HG03095 (cell line): ENCODE data around the gene FTSJ3.
"Not testable (repeated sequence)": the region's sequence is repeated elsewhere in the genome, so short reads cannot be mapped to it uniquely, and the experiment has no call there.

Experiments
- ATAC-seq: cut with Tn5 transposase; IDR thresholded peaks from one replicate; pipeline ENCODE4 v1.9.1; 2021; ENCODE audit warnings: moderate library complexity; ENCODE audit not compliant: unreplicated experiment

Gene FTSJ3

DNA sequence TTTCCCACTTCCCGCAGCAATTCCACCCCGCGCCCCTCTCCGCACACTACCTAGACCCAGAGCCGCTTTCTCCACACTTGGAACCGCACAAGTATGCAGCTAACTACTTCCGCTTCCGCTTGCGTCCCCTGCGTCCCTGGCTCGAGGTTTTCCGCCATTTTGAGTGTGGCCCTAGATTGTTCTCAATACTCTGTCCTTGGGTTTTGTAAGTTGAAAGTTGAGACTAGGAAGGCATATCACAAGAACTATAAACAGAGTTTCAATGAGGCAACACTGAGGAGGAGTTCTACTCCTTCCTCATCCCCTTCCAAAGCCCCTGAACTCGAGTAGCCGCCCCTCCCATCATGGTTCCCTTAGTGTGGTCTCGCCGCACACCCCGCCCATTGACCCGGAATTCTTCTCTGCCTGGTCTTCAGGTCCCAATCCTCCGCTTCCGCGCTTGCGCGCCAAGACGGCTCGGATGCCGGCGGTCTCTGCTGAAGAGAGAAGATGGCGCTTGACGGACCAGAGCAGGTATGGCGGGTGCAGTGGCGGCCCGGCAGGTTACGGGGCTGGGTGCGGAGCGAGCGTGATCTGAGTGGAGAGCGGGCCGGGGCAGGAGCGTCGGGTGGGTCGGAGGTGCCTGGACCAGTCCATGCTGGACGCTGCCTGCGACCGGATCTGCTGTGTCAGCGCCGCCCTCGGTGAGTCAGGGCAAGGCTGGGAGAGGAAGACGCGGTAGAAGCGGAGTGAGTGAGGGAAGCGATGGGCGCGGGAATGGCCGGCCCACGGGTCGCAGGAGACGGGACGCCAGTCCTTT lies at the start of gene FTSJ3, which contains the start of gene PSMC5:
FTSJ3 (minus strand) TSS at position 662 of the 799 bp plus-strand sequence. CDS start 761 bp downstream, outside the sequence.
PSMC5 (plus strand) TSS at position 430 of the 799 bp plus-strand sequence; CDS start at position 490, 60 bp downstream.
- peak; percentile 79 for ATAC-seq

DNA sequence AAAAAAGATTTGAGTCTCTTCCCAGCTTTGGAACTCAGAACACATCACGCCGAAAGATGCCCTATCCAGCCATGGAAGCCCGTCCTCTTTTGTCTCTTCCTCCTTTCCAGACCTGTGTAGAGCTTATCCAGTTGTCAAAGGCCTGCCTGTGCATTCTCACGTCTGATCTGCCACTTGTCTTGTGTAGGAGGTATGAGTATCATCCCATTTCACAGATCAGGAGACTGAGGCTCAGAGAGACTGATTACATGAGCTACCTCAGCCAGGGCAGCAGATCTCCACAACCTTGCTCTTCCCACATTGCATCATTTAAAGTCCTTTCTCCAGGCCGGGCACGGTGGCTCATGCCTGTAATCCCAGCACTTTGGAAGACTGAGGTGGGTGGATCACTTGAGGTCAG lies 47.2 kb upstream of the FTSJ3 start:
- ATAC-seq, result not testable (repeated sequence)

GRCh38 chr17:63874061-63874626 lies 46.7 kb upstream of the FTSJ3 start:
- ATAC-seq, result not testable (repeated sequence)

GRCh38 chr17:63873577-63873976 lies 46.1 kb upstream of the FTSJ3 start, which contains the start of gene CSH2:
Gene CSH2, minus strand, starts transcription at chr17:63873677. Its CDS starts 63 bp downstream, at chr17:63873614.
- ATAC-seq, result not testable (repeated sequence)

GRCh38 chr17:63871646-63872365 lies 44.3 kb upstream of the FTSJ3 start:
- not testable (repeated sequence) for ATAC-seq

GRCh38 chr17:63870292-63870665 lies 42.8 kb upstream of the FTSJ3 start:
- not testable (repeated sequence) for ATAC-seq

DNA sequence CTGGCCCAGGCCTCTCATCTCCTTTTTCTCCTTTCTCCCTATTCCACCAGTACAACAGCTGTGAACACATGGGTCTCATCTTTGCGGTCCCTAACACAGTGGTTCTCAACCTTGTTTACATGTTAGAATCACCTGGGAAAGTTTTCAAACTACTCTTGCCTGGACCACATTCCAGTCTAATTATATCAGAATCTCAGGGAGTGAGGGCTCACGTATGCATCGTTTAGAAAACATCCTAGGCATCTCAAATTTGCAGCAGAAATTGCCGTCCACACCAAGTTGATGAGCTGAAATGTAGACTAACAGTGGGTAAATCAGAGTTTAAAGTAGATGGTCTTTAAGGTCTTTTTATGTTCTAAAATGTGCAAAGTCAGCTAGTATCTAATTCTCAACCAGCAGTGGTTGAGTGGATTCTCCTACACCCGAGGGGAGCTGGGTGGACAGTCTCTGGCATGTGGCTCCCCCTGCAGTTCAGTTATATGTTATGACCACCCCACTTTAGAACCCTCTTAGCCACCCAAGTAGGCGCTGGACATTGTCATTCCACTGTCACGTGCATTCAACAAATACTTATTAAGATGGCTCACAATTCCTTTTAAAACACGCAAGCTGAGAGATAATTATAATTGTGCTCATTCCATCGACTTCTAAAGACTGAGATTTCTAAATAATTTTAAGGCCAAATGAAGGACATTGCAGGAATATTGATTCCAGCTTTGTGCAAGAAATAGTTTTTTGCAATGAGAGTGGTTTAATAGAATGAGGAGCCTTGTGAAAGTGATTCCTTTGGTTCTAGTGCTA lies 42.2 kb upstream of the FTSJ3 start:
- not testable (repeated sequence) for ATAC-seq

GRCh38 chr17:63866625-63867024 lies 39.2 kb upstream of the FTSJ3 start:
- ATAC-seq, result not testable (repeated sequence)

DNA sequence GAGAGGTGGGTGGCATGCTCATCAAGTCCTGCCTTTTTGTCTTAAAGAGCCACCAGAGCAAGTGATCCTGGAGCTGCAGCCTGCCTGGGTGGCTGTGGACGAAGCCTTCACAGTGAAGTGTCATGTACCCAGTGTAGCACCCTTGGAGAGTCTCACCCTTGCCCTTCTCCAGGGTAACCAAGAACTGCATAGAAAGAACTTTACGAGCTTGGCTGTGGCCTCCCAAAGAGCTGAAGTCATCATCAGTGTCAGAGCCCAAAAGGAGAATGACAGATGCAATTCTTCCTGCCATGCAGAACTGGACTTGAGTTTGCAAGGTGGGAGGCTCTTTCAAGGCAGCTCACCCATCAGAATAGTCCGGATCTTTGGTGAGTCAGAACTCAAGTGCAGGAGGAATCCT lies 31.8 kb upstream of the FTSJ3 start:
- ATAC-seq, result no peak

GRCh38 chr17:63856425-63856824 lies 29.0 kb upstream of the FTSJ3 start:
- not testable (repeated sequence) for ATAC-seq

DNA sequence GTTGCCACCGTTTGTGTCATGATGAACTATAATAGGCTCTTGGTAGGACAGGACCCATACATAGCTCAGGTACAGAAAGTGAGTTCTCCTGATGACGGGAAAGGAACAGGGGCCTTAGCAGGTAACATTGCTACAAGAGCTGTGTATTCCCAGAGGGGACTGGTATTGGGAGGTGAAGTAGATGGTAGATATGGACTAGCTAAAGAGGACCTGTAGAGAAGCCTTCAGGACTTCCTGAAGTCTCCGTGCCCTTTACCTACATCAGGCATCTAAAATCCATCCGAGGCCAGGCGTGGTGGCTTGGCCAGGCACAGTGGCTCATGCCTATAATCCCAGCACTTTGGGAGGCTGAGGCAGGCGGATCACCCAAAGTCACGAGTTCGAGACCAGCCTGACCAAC lies 27.7 kb upstream of the FTSJ3 start:
- no peak for ATAC-seq

DNA sequence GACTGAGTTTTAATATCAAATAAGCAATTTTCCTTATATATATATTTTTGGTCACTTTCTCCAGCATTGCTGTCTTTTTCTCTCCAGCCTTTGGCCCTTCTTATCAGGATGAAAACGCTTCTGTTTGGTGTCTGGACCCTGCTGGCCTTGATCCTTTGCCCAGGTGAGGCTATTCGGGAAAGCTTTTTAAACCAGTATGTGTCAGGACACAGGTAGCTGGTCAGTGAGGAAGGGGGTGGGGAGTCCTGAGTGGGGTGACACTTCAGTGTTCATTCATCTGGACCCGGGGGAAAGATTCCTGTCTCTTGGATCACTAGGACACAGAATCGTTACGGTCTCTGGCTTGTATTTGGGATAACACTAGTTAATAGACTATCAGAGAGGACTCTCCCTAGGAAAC lies 27.2 kb upstream of the FTSJ3 start:
- ATAC-seq, result no peak

GRCh38 chr17:63853260-63853659 lies 25.8 kb upstream of the FTSJ3 start:
- ATAC-seq, result no peak

DNA sequence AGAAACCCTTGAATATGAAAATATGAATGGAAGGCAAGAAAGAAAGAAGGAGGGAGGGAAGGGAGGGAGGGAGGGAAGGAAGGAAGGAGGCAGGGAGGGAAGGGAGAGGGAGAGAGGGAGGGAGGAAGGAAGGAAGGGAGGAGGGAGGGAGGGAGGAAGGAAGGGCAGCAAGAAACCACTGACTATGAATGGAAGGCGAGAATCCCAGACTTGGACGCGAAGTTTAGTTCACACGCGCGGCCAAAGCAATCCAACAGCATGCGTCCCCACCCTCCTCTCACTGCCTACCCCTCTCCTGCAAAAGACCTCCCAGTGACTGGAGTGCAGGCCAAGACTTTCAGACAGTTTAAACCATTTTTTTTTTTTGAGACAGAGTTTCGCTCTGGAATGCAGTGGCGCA lies 22.9 kb upstream of the FTSJ3 start:
- no peak for ATAC-seq

DNA sequence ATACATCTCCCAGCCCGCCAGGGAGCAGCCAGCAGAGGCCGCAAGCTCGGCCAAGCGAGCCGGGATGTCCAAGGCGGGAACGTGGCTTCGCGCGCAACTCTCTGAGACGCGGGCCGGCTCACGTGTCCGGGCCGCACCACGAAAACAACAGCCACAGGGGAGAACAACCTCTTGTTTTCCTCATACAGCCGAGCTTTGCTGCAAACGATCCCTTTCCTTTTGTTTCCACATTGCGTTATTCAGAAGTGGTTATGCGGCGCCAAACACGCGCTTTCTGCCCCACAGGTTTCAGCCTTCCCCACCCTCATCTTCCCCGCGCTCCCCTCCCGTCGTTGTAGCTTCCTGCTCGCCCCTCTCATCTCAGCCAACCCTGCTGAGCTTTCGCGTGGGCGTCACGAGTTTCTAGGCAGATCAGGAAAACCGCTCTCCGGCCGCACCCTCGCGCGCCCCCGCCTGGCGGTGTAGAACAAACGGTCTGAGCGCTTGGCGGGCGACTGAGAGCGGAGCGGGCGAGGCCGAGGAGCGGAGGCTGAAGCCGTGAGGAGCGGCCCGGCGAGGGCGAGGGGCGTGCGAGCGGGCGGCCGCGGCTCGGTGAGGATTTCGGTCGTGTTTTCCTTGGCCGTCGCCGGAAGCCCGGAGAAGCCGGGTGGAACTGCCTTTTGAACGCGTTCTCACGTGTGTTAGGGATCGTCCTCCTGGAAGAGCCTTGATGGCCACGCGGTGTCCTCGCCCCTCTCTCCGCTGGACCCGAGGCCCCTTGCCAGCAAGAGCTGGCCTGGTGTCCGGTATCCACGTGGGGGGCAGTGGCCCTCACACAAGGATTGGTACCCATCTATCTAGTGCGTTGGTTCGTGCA lies 21.6 kb upstream of the FTSJ3 start:
- ATAC-seq, result peak; percentile 78

GRCh38 chr17:63847525-63848249 lies 20.2 kb upstream of the FTSJ3 start:
- ATAC-seq, result no peak

DNA sequence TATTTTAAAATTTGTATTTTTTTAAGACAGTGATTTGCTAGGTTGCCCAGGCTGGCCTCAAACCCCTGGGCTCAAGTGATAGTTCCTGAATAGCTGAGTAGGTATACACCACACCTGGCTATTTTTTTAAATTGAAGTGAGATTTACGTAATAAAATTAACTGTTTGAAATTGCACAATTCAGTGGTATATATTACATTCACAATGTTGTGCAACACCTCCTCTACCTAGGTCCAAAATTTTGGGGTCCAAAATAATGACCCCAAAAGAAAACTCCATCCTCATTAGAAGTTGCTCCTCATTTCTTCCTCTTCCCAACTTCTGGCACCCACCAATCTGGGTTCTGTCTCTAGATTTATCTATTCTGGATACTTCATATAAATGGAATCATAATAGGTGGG lies 18.0 kb upstream of the FTSJ3 start:
- no peak for ATAC-seq

- ATAC-seq, result no peak
Observed at GRCh38 chr17:63843910-63844677, 16.6 kb upstream of the FTSJ3 start.
